Stimulated activated CD8-positive, alpha-beta memory T cell treated with anti-CD3 and anti-CD28 coated beads, Interleukin-12 subunit alpha, Interleukin-12 subunit beta, amount 100 ng/mL, for 24 hours (primary cell): ENCODE measurements around the gene SORCS2.

Experiments used
- DNase-seq: peaks from one replicate; pipeline ENCODE4 v3.0.0-alpha.2; 2020; ENCODE audit errors: extremely low read depth

Gene SORCS2

GRCh38 chr4:7687006-7687405 is 494.7 kb downstream of the SORCS2 start:
- DNase-seq: no peak

- no peak for DNase-seq
Measured at GRCh38 chr4:7687796-7688195, 495.5 kb downstream of the SORCS2 start.

GRCh38 chr4:7689773-7690693 is 497.7 kb downstream of the SORCS2 start:
- no peak for DNase-seq

- no peak for DNase-seq
Measured at GRCh38 chr4:7691061-7691460, 498.7 kb downstream of the SORCS2 start.

GRCh38 chr4:7691982-7692381 is 499.6 kb downstream of the SORCS2 start:
- no peak for DNase-seq

- DNase-seq: no peak
Measured at GRCh38 chr4:7692451-7693236, 500.3 kb downstream of the SORCS2 start.

- DNase-seq: no peak
Measured at GRCh38 chr4:7693237-7693608, 500.9 kb downstream of the SORCS2 start.

- DNase-seq: no peak
Measured at GRCh38 chr4:7693711-7694110, 501.4 kb downstream of the SORCS2 start.

- no peak for DNase-seq
Measured at GRCh38 chr4:7694324-7694723, 502.0 kb downstream of the SORCS2 start.

- DNase-seq: no peak
Measured at GRCh38 chr4:7697343-7697742, 505.0 kb downstream of the SORCS2 start.

GRCh38 chr4:7697821-7698220 is 505.5 kb downstream of the SORCS2 start:
- no peak for DNase-seq

GRCh38 chr4:7698584-7698983 is 506.2 kb downstream of the SORCS2 start:
- no peak for DNase-seq

GRCh38 chr4:7699031-7699430 is 506.7 kb downstream of the SORCS2 start:
- no peak for DNase-seq

- no peak for DNase-seq
Measured at GRCh38 chr4:7699825-7700224, 507.5 kb downstream of the SORCS2 start.

- DNase-seq: no peak
Measured at GRCh38 chr4:7700665-7701064, 508.3 kb downstream of the SORCS2 start.

GRCh38 chr4:7701866-7702649 is 509.7 kb downstream of the SORCS2 start:
- DNase-seq: no peak

- DNase-seq: no peak
Measured at GRCh38 chr4:7703688-7704087, 511.4 kb downstream of the SORCS2 start.

- no peak for DNase-seq
Measured at GRCh38 chr4:7704091-7704490, 511.8 kb downstream of the SORCS2 start.

- DNase-seq: no peak
Measured at GRCh38 chr4:7704625-7705024, 512.3 kb downstream of the SORCS2 start.

- DNase-seq: no peak
Measured at GRCh38 chr4:7705062-7705461, 512.7 kb downstream of the SORCS2 start.

- DNase-seq: no peak
Measured at GRCh38 chr4:7705593-7705992, 513.3 kb downstream of the SORCS2 start.

GRCh38 chr4:7708238-7708637 is 515.9 kb downstream of the SORCS2 start:
- DNase-seq: no peak
